Natural killer cell treated with Interleukin-12 subunit alpha and Interleukin-12 subunit beta and Interleukin-15 and Interleukin-18, amount 100 ng/mL, for 72 hours (primary cell): ENCODE results near the gene GFY. TPM values are rescaled to one million over a fixed set of nuclear protein-coding genes. Genes with fewer than 3 reads are reported as not detected.
"Not testable (repeated sequence)": the region's sequence is repeated elsewhere in the genome, so short reads cannot be mapped to it uniquely, and the experiment has no call there.

Experiments
- ATAC-seq, 2 donors: fragments of 150-1000 bp; cut with Tn5 transposase in 1 of 2; sonication (Bioruptor Pico), chemical (Tn5 transposase) in 1 of 2; 2 replicates each; pipeline ENCODE4 v1.10.0; 2021
- DNase-seq: peaks from one replicate; pipeline ENCODE4 v3.0.0; 2022; ENCODE audit warnings: low spot score
- H3K27ac Mint-ChIP-seq, 2 donors: 1 replicate in 1 of 2; 2 replicates in 1 of 2; pipeline ENCODE4 v1.8.0; 2022; ENCODE audit warnings: mixed read lengths in 2 of 2, mild to moderate bottlenecking in 1 of 2, moderate library complexity in 1 of 2
- H3K27me3 Mint-ChIP-seq, 2 donors: 1 replicate in 1 of 2; 2 replicates in 1 of 2; pipeline ENCODE4 v1.8.0; 2022; ENCODE audit warnings: mixed read lengths in 2 of 2
- H3K36me3 Mint-ChIP-seq: one replicate; pipeline ENCODE4 v1.8.0; 2022; ENCODE audit warnings: mixed read lengths
- H3K4me1 Mint-ChIP-seq, 2 donors: 1 replicate in 1 of 2; 2 replicates in 1 of 2; pipeline ENCODE4 v1.8.0; 2022; ENCODE audit warnings: low read depth in 2 of 2, mixed read lengths in 2 of 2, mild to moderate bottlenecking in 1 of 2
- H3K4me3 Mint-ChIP-seq: one replicate; pipeline ENCODE4 v1.8.0; 2022; ENCODE audit warnings: mixed read lengths
- H3K9me3 Mint-ChIP-seq: 2 replicates; pipeline ENCODE4 v1.8.0; 2022; ENCODE audit warnings: mixed read lengths
- total RNA-seq, 2 donors: library from RNA; stranded (reverse); gene quantifications; one replicate each; pipeline ENCODE4 v1.2.3, GENCODE V29; 2022

GFY gene
- total RNA-seq, 2 donors from 2014 or later = not detected

GRCh38 chr19:49437231-49437630, 12.0 kb downstream of the GFY start:
- no peak overlapping the region for H3K4me3 Mint-ChIP-seq
- H3K27me3 Mint-ChIP-seq = peaks cover 70 to 89% of the 10 kb centered on the region in 2 donors
- peaks cover 12% of the 10 kb centered on the region for H3K36me3 Mint-ChIP-seq
- H3K27ac Mint-ChIP-seq = no peak overlapping the region
- DNase-seq = no peak
- peaks cover 24 to 31% of the 10 kb centered on the region in 2 donors for H3K4me1 Mint-ChIP-seq
- H3K9me3 Mint-ChIP-seq = no peaks in the 10 kb centered on the region
- ATAC-seq = no peak

- Mint-ChIP-seq H3K27ac (no peak overlapping the region), H3K36me3 (peaks cover 12% of the 10 kb centered on the region), H3K9me3 (no peaks in the 10 kb centered on the region), H3K4me3 (no peak overlapping the region), H3K27me3 (peaks cover 70 to 90% of the 10 kb centered on the region in 2 donors), H3K4me1 (peaks cover 28 to 35% of the 10 kb centered on the region in 2 donors)
- ATAC-seq (no peak), DNase-seq (no peak)
These were observed 13.1 kb downstream of the GFY start for GRCh38 chr19:49438261-49438660.

GRCh38 chr19:49439836-49440235, 14.6 kb downstream of the GFY start:
- ATAC-seq (no peak), DNase-seq (no peak)
- H3K4me1 Mint-ChIP-seq = peaks cover 35 to 40% of the 10 kb centered on the region in 2 donors
- no peaks in the 10 kb centered on the region for H3K9me3 Mint-ChIP-seq
- no peak overlapping the region for H3K27ac Mint-ChIP-seq
- H3K4me3 Mint-ChIP-seq = no peak overlapping the region
- H3K27me3 Mint-ChIP-seq = peaks cover 65 to 80% of the 10 kb centered on the region in 2 donors
- peaks cover 12% of the 10 kb centered on the region for H3K36me3 Mint-ChIP-seq

GRCh38 chr19:49440439-49441209, 15.4 kb downstream of the GFY start:
- ATAC-seq (no peak), DNase-seq (no peak)
- Mint-ChIP-seq H3K4me1 (peaks cover 40 to 42% of the 10 kb centered on the region in 2 donors), H3K9me3 (no peaks in the 10 kb centered on the region), H3K27me3 (peaks cover 57 to 72% of the 10 kb centered on the region in 2 donors), H3K36me3 (peaks cover 12% of the 10 kb centered on the region), H3K27ac (no peak overlapping the region), H3K4me3 (peak overlapping the region; percentile 55)

- ATAC-seq (no peak), DNase-seq (no peak)
- Mint-ChIP-seq H3K4me3 (peak within 1 kb of the TSS; percentile 71), H3K9me3 (no peaks in the 10 kb centered on the region), H3K36me3 (peaks cover 12% of the 10 kb centered on the region), H3K27me3 (peaks cover 50 to 64% of the 10 kb centered on the region in 2 donors), H3K27ac (peak within 1 kb of the TSS; percentile 10 to 48), H3K4me1 (peaks cover 35 to 41% of the 10 kb centered on the region in 2 donors)
These were observed 16.2 kb downstream of the GFY start, which contains the start of gene SLC17A7 for GRCh38 chr19:49441210-49441959. Gene SLC17A7 (minus strand): TSS chr19:49441527. CDS start chr19:49441379, 148 bp downstream.

GRCh38 chr19:49441960-49442350, 16.8 kb downstream of the GFY start:
- peak overlapping the region; percentile 10 to 48 for H3K27ac Mint-ChIP-seq
- H3K4me3 Mint-ChIP-seq = peak overlapping the region; percentile 71
- peaks cover 12% of the 10 kb centered on the region for H3K36me3 Mint-ChIP-seq
- ATAC-seq (no peak), DNase-seq (no peak)
- peaks cover 47 to 59% of the 10 kb centered on the region in 2 donors for H3K27me3 Mint-ChIP-seq
- no peaks in the 10 kb centered on the region for H3K9me3 Mint-ChIP-seq
- H3K4me1 Mint-ChIP-seq = peaks cover 35 to 39% of the 10 kb centered on the region in 2 donors

- DNase-seq (no peak), ATAC-seq (no peak)
- peak overlapping the region; percentile 71 for H3K4me3 Mint-ChIP-seq
- peak overlapping the region in 1 of 2 donors; percentile 48 for H3K27ac Mint-ChIP-seq
- no peaks in the 10 kb centered on the region for H3K9me3 Mint-ChIP-seq
- H3K36me3 Mint-ChIP-seq = peaks cover 12% of the 10 kb centered on the region
- H3K4me1 Mint-ChIP-seq = peaks cover 35 to 38% of the 10 kb centered on the region in 2 donors
- H3K27me3 Mint-ChIP-seq = peaks cover 45 to 55% of the 10 kb centered on the region in 2 donors
These were observed 17.2 kb downstream of the GFY start for GRCh38 chr19:49442354-49442753.

- Mint-ChIP-seq H3K4me1 (peaks cover 35 to 38% of the 10 kb centered on the region in 2 donors), H3K27me3 (peaks cover 40 to 50% of the 10 kb centered on the region in 2 donors), H3K27ac (peak overlapping the region in 1 of 2 donors; percentile 84), H3K9me3 (no peaks in the 10 kb centered on the region), H3K36me3 (peaks cover 12% of the 10 kb centered on the region), H3K4me3 (peak overlapping the region; percentile 71)
- DNase-seq = no peak
- peak; percentile 41 to 64 for ATAC-seq
These were observed 17.7 kb downstream of the GFY start for GRCh38 chr19:49442771-49443365.

GRCh38 chr19:49443366-49444099, 18.3 kb downstream of the GFY start:
- Mint-ChIP-seq H3K27ac (peak overlapping the region; percentile 51 to 84), H3K4me1 (peaks cover 41 to 42% of the 10 kb centered on the region in 2 donors), H3K36me3 (peaks cover 15% of the 10 kb centered on the region), H3K4me3 (peak overlapping the region; percentile 71), H3K27me3 (peaks cover 33 to 43% of the 10 kb centered on the region in 2 donors), H3K9me3 (no peaks in the 10 kb centered on the region)
- DNase-seq (peak; percentile 94), ATAC-seq (peak; percentile 92 to 94)

GRCh38 chr19:49444100-49444700, 19.0 kb downstream of the GFY start:
- H3K36me3 Mint-ChIP-seq = peaks cover 20% of the 10 kb centered on the region
- H3K27ac Mint-ChIP-seq = peak overlapping the region; percentile 51 to 84
- DNase-seq, ATAC-seq, H3K9me3 Mint-ChIP-seq: not testable (repeated sequence)
- H3K4me1 Mint-ChIP-seq = peaks cover 44 to 45% of the 10 kb centered on the region in 2 donors
- H3K27me3 Mint-ChIP-seq = peaks cover 28 to 36% of the 10 kb centered on the region in 2 donors
- H3K4me3 Mint-ChIP-seq = peak overlapping the region; percentile 71

- ATAC-seq (no peak), DNase-seq (no peak)
- peaks cover 23% of the 10 kb centered on the region for H3K36me3 Mint-ChIP-seq
- H3K9me3 Mint-ChIP-seq = no peaks in the 10 kb centered on the region
- no peak overlapping the region for H3K27ac Mint-ChIP-seq
- H3K27me3 Mint-ChIP-seq = peaks cover 12 to 18% of the 10 kb centered on the region in 2 donors
- H3K4me1 Mint-ChIP-seq = peaks cover 49 to 51% of the 10 kb centered on the region in 2 donors
- H3K4me3 Mint-ChIP-seq = no peak overlapping the region
These were observed 20.8 kb downstream of the GFY start for GRCh38 chr19:49445997-49446396.

- Mint-ChIP-seq H3K36me3 (peaks cover 23% of the 10 kb centered on the region), H3K27ac (no peak overlapping the region), H3K4me3 (no peak overlapping the region), H3K9me3 (no peaks in the 10 kb centered on the region), H3K4me1 (peaks cover 48% of the 10 kb centered on the region in 2 donors), H3K27me3 (peaks cover 0 to under 1% of the 10 kb centered on the region in 2 donors)
- ATAC-seq (no peak), DNase-seq (no peak)
These were observed 22.6 kb downstream of the GFY start for GRCh38 chr19:49447485-49448431.
